K562 (cell line): Measurements from ENCODE around the gene ATP6V0A1. TPM values are rescaled to one million over a fixed set of nuclear protein-coding genes. Genes with fewer than 3 reads are reported as not detected.

ENCODE experiments used
- ARID2 ChIP-seq: fragments of 450-650 bp; IDR thresholded peaks from 2 replicates; pipeline ENCODE4 v1.6.1; 2017; ENCODE audit warnings: antibody characterized with exemption, mild to moderate bottlenecking
- BCOR ChIP-seq: fragments of 450-650 bp; IDR thresholded peaks from 2 replicates; pipeline ENCODE4 v1.6.1; 2016
- BHLHE40 ChIP-seq: IDR thresholded peaks from 2 replicates; pipeline ENCODE4 v1.6.1; 2011; ENCODE audit warnings: low read length, improper control_type of control experiment
- CC2D1A ChIP-seq: fragments of 450-650 bp; IDR thresholded peaks from 2 replicates; pipeline ENCODE4 v1.6.1; 2017; ENCODE audit warnings: mild to moderate bottlenecking
- CEBPB ChIP-seq: fragments of 450-650 bp; IDR thresholded peaks from 2 replicates; pipeline ENCODE4 v1.6.1; 2016; ENCODE audit warnings: missing genetic modification characterization, missing compliant biosample characterization
- HLTF ChIP-seq: fragments of 450-650 bp; IDR thresholded peaks from 2 replicates; pipeline ENCODE4 v1.6.1; 2016
- MYNN ChIP-seq, 2 experiments: sonication (generic); formaldehyde crosslinking in 1 of 2; IDR thresholded peaks; 2 replicates each; pipeline versions ENCODE4 v1.5.0 to v1.6.1; 2016 to 2020; ENCODE audit warnings: antibody characterized with exemption in 1 of 2, missing genetic modification reagents in 1 of 2
- ZBTB33 ChIP-seq: sonication (generic); formaldehyde crosslinking; IDR thresholded peaks from 2 replicates; pipeline ENCODE4 v1.8.1; 2023; ENCODE audit warnings: mild to moderate bottlenecking, missing genetic modification reagents
- ZKSCAN1 ChIP-seq: fragments of 150-350 bp; IDR thresholded peaks from 2 replicates; pipeline ENCODE4 v1.6.1; 2016; ENCODE audit warnings: low read depth, low read length
- ZSCAN32 ChIP-seq: fragments of 450-650 bp; formaldehyde crosslinking; IDR thresholded peaks from 2 replicates; pipeline ENCODE4 v1.4.0; 2020; ENCODE audit warnings: mild to moderate bottlenecking, moderate library complexity
- polyA plus RNA-seq, 8 experiments: library from polyadenylated mRNA; depleted of rRNA in 4 of 8; stranded (reverse) in 5 of 8; unstranded in 3 of 8; fragments of >200 nt; fragmentation: Nextera tagmentation in 2 of 8; fragmentation: Illumina TruSeq in 1 of 8; extraction: Ambion mirVana in 2 of 8; extraction: Trizol in 1 of 8; gene quantifications; 2 replicates each; pipeline versions ENCODE4 v1.2.1 to v1.2.3, GENCODE V29; 2011 to 2014; ENCODE audit warnings: inconsistent platforms in 1 of 8, missing spikeins in 1 of 8
- total RNA-seq, 7 experiments: library from RNA; depleted of rRNA in 6 of 7; stranded (reverse); fragments of >200 nt in 6 of 7; fragmentation: Illumina TruSeq in 2 of 7; extraction: Trizol in 2 of 7; gene quantifications; 2 replicates each; pipeline versions ENCODE4 v1.2.1 to v1.2.3, GENCODE V29; 2011 to 2021; ENCODE audit warnings: low replicate concordance in 1 of 7
- TF ChIP-seq, protein P1 (sequence below): fragments of 200-800 bp; sonication (Bioruptor generic); IDR thresholded peaks from 2 replicates; pipeline ENCODE4 v1.6.1; 2016; ENCODE audit warnings: missing genetic modification characterization, missing compliant biosample characterization

ATP6V0A1 gene
- total and polyA plus RNA-seq, 9 of the 15 experiments (the other 6 are each of a cell fraction or from before 2014, with no cell fraction given): 11.8 to 158 (median 75.5) TPM

DNA sequence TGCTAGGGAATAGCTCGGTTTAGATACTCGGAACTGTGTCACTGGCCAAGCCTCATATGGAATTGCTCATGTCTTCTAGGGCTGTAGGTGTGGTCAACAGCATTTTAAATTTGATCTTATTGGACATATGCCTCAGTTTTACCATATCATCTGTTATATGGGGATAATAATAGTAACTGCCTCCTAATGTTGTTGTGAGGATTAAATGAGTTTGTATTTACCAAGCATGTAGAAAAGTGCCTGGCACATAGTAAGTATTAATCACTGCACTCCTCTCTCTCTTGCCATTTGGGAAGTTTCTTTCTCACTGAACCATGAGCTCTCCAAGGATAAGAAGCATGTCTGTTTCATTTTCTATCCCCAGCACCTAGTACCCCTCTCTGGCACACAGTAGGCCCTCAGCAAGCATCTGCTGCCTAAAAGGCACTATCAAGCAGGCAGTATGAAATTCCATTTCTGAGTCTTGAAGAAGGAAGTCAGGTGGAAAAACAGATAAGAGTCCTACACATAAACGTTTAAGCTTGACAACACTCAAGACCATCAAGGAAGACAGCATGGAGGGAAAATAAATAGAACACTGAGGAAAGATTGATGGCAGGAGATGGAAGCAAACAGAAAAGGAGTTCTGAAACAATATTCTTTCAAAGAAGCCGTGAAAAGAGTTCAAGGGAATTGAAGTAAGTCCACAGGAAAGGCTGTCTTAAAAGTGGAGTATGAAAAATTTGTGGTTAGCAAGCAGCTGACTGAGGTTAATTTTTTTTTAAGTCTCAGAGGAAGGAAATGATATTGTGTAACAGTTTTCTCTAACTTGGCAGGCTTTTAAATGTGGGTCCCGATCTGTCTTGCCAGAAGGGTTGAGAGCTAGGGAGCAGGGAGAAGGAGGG, 2.2 kb upstream of the ATP6V0A1 start (continued):
- no peak for TF ChIP-seq ZSCAN32
- no peak for TF ChIP-seq BHLHE40
- peak; percentile 100 for TF ChIP-seq ZKSCAN1
- TF ChIP-seq, protein P1, sequence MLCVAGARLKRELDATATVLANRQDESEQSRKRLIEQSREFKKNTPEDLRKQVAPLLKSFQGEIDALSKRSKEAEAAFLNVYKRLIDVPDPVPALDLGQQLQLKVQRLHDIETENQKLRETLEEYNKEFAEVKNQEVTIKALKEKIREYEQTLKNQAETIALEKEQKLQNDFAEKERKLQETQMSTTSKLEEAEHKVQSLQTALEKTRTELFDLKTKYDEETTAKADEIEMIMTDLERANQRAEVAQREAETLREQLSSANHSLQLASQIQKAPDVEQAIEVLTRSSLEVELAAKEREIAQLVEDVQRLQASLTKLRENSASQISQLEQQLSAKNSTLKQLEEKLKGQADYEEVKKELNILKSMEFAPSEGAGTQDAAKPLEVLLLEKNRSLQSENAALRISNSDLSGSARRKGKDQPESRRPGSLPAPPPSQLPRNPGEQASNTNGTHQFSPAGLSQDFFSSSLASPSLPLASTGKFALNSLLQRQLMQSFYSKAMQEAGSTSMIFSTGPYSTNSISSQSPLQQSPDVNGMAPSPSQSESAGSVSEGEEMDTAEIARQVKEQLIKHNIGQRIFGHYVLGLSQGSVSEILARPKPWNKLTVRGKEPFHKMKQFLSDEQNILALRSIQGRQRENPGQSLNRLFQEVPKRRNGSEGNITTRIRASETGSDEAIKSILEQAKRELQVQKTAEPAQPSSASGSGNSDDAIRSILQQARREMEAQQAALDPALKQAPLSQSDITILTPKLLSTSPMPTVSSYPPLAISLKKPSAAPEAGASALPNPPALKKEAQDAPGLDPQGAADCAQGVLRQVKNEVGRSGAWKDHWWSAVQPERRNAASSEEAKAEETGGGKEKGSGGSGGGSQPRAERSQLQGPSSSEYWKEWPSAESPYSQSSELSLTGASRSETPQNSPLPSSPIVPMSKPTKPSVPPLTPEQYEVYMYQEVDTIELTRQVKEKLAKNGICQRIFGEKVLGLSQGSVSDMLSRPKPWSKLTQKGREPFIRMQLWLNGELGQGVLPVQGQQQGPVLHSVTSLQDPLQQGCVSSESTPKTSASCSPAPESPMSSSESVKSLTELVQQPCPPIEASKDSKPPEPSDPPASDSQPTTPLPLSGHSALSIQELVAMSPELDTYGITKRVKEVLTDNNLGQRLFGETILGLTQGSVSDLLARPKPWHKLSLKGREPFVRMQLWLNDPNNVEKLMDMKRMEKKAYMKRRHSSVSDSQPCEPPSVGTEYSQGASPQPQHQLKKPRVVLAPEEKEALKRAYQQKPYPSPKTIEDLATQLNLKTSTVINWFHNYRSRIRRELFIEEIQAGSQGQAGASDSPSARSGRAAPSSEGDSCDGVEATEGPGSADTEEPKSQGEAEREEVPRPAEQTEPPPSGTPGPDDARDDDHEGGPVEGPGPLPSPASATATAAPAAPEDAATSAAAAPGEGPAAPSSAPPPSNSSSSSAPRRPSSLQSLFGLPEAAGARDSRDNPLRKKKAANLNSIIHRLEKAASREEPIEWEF (CRISPR knock-in tag): no peak
- TF ChIP-seq BCOR: peak; percentile 71
- no peak for TF ChIP-seq ZBTB33 (CRISPR knock-in tag)
- no peak for TF ChIP-seq ARID2
- peak; percentile 96 for TF ChIP-seq MYNN (IDR thresholded peaks at IDR 0.05)
- no peak; the same call in 1 of the 2 replicates for TF ChIP-seq MYNN (CRISPR knock-in tag; IDR thresholded peaks at IDR 0.05)
- TF ChIP-seq CC2D1A: peak; percentile 34; the same call in 1 of the 2 replicates
- TF ChIP-seq HLTF: 0 out of 2 replicates have a peak, but pooled peaks have one; percentile 46
- TF ChIP-seq CEBPB: peak; percentile 97
